MCF 10A (cell line): ENCODE results near the gene CLDN9. TPM values are rescaled to one million over a fixed set of nuclear protein-coding genes. Genes with fewer than 3 reads are reported as not detected.

ENCODE experiments used
- BruUV-seq: library from RNA; stranded (reverse); fragments of 400-500 nt; replicated peaks from 2 replicates; lab custom pipeline; 2021; lab: Mats Ljungman, UMichigan
- CTCF ChIA-PET: fragments of 300-600 bp; sonication (Branson Sonifier 250); formaldehyde crosslinking; extraction: SDS; loops from one replicate; lab custom pipeline; 2021; ENCODE audit warnings: antibody characterized with exemption, inconsistent platforms; lab: Yijun Ruan, JAX
- POLR2A ChIA-PET: fragments of 300-600, 350-650 bp; sonication (Branson Sonifier 250); formaldehyde crosslinking; extraction: SDS; loops from one replicate; lab custom pipeline; 2020; ENCODE audit warnings: antibody characterized with exemption, inconsistent platforms; lab: Yijun Ruan, JAX
- DNase-seq: peaks from one replicate; pipeline ENCODE4 v3.0.0-alpha.2; 2018; ENCODE audit not compliant: unreplicated experiment
- H3K27ac Mint-ChIP-seq: one replicate; pipeline ENCODE4 v1.8.0; 2022; ENCODE audit warnings: mild to moderate bottlenecking, low read depth, mixed read lengths; ENCODE audit not compliant: unreplicated experiment
- H3K27me3 Mint-ChIP-seq: one replicate; pipeline ENCODE4 v1.8.0; 2022; ENCODE audit warnings: mixed read lengths; ENCODE audit not compliant: insufficient read depth, unreplicated experiment
- H3K36me3 Mint-ChIP-seq: one replicate; pipeline ENCODE4 v1.8.0; 2022; ENCODE audit warnings: mild to moderate bottlenecking, moderate library complexity, mixed read lengths; ENCODE audit not compliant: insufficient read depth, unreplicated experiment
- H3K4me1 Mint-ChIP-seq: one replicate; pipeline ENCODE4 v1.8.0; 2022; ENCODE audit warnings: mixed read lengths; ENCODE audit not compliant: insufficient read depth, unreplicated experiment
- H3K4me3 Mint-ChIP-seq: one replicate; pipeline ENCODE4 v1.8.0; 2022; ENCODE audit warnings: mild to moderate bottlenecking, moderate library complexity, mixed read lengths; ENCODE audit not compliant: unreplicated experiment
- H3K9me3 Mint-ChIP-seq: one replicate; pipeline ENCODE4 v1.8.0; 2022; ENCODE audit warnings: mixed read lengths; ENCODE audit not compliant: unreplicated experiment
- intact Hi-C: fragments of 100-400 bp; cut with micrococcal nuclease; formaldehyde crosslinking; loops from 2 replicates; pipeline ENCODE4 v1.14.1; 2022
- total RNA-seq: library from RNA; stranded (reverse); gene quantifications from 2 replicates; pipeline ENCODE4 v1.2.3, GENCODE V29; 2022
- TF ChIP-seq, protein P1 (sequence below): fragments of 200-600 bp; IDR thresholded peaks from one replicate; pipeline ENCODE4 v1.8.0; 2022; ENCODE audit warnings: antibody characterized with exemption, mild to moderate bottlenecking; ENCODE audit not compliant: unreplicated experiment

Gene CLDN9
- total RNA-seq, 1 experiment from 2014 or later, result 0.44 TPM

DNA sequence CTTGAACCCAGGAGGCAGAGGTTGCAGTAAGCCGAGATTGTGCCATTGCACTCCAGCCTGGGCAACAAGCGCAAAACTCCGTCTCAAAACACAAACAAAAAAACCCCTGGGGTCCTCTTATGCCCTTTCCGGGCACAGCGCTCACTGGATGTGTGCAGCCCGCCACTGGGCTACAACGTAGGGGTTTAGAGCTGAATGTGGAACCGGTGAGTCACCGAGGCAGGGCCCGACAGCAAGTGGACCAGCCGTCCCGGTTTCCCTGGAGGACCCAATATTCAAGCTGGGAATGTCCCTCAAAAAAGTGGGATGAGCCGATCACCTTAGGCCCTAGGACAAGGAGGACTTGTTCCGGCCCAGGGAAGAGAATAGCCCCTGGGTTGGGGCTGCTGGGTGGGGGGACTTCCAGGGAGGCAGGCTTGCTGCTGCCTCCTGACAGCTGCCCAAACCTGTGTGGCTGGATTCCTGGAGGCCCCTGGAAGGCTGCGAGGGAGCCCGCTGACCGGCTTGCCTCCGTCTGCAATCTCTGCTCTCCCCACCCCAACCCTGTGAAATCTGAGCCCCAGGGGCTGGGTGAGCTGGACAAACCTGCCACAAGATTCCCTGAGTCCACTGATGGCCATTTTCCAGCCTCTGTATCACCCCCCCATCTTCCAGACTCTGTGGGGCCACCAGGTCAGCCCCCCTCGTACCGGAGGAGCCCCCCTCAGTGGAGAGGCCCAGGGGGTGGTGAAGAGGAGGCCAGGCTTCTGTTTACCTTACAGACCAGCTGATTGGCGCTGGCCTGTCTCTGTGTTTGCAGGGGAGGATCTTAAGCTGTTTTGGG is 2.9 kb upstream of the CLDN9 start:
- Mint-ChIP-seq H3K9me3 (no peaks in the 10 kb centered on the region), H3K4me1 (no peaks in the 10 kb centered on the region)

DNA sequence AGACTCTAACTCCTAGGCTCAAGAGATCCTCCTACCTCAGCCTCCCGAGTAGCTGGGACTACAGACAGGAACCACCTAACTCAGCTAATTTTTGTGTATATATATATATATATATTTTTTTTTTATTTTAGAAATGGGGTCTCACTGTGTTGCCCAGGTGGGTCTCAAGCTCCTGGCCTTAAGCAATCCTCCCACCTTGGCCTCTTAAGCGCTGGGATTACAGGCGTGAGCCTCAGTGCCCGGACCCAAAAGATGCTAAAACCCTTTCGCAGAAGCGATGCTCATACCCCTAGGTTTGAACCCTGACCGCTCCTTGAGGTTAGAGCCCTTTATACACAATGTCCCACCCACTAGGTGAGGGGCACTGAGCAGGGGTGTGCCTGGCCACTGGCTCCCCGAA is 2.2 kb upstream of the CLDN9 start:
- no peak overlapping the region for H3K27ac Mint-ChIP-seq
- no peak overlapping the region for H3K4me3 Mint-ChIP-seq
- H3K4me1 Mint-ChIP-seq, result no peaks in the 10 kb centered on the region
- TF ChIP-seq, protein P1, sequence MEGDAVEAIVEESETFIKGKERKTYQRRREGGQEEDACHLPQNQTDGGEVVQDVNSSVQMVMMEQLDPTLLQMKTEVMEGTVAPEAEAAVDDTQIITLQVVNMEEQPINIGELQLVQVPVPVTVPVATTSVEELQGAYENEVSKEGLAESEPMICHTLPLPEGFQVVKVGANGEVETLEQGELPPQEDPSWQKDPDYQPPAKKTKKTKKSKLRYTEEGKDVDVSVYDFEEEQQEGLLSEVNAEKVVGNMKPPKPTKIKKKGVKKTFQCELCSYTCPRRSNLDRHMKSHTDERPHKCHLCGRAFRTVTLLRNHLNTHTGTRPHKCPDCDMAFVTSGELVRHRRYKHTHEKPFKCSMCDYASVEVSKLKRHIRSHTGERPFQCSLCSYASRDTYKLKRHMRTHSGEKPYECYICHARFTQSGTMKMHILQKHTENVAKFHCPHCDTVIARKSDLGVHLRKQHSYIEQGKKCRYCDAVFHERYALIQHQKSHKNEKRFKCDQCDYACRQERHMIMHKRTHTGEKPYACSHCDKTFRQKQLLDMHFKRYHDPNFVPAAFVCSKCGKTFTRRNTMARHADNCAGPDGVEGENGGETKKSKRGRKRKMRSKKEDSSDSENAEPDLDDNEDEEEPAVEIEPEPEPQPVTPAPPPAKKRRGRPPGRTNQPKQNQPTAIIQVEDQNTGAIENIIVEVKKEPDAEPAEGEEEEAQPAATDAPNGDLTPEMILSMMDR, result no peak
- no TSS peak for BruUV-seq
- DNase-seq, result no peak
- ChIA-PET POLR2A (no interaction called here), CTCF (interaction anchor here (1.7 kb wide), 1 partner anchor 17 kb away, joined by 10 read pairs; no protein-coding TSS in a partner anchor)
- H3K27me3 Mint-ChIP-seq, result no peaks in the 10 kb centered on the region
- intact Hi-C loops, result no loop called here
- no peaks in the 10 kb centered on the region for H3K36me3 Mint-ChIP-seq
- no peaks in the 10 kb centered on the region for H3K9me3 Mint-ChIP-seq

More for the DNA sequence above, 2.9 kb upstream of the CLDN9 start:
- no peaks in the 10 kb centered on the region for H3K27me3 Mint-ChIP-seq
- POLR2A ChIA-PET, result no interaction called here
- CTCF ChIA-PET, result interaction anchor here (0.6 to 1.7 kb wide), 4 partner anchors 11 to 245 kb away, joined by 3 to 10 read pairs (median 4); partner anchors contain the start of gene TNFRSF12A
- H3K36me3 Mint-ChIP-seq, result no peaks in the 10 kb centered on the region
- intact Hi-C loops, result no loop called here
- H3K27ac Mint-ChIP-seq, result no peak overlapping the region
- H3K4me3 Mint-ChIP-seq, result no peak overlapping the region
- DNase-seq, result no peak
- no TSS peak for BruUV-seq
- TF ChIP-seq, protein P1, result no peak

DNA sequence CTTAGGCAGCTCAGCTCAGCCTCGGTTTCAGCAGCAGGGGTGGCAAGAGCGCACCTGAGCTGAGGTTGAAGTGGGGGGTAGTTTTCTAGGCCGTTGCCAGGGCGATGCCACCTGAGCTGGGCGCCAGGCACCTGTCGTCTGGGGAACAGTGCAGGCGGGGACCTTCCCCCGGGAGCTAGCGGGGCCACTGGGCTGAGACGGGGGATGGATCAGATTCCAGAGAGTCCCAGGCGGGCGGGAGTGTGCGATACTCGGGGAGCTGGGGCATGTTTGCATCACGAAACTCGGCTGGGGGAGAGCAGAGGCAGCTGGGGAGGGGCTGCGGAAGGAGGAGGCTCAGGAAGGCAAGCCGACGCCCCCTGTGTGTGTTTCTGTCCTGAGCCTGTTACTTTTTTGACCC is 477 bp upstream of the CLDN9 start:
- Mint-ChIP-seq H3K27ac (no peak overlapping the region), H3K4me1 (no peaks in the 10 kb centered on the region), H3K36me3 (no peaks in the 10 kb centered on the region), H3K4me3 (no peak overlapping the region), H3K27me3 (no peaks in the 10 kb centered on the region), H3K9me3 (no peaks in the 10 kb centered on the region)
- no TSS peak for BruUV-seq
- ChIA-PET POLR2A (no interaction called here), CTCF (interaction anchor here (0.6 to 1.4 kb wide), 4 partner anchors 15 to 28 kb away, joined by 3 to 5 read pairs (median 4); no protein-coding TSS in a partner anchor)
- intact Hi-C loops, result no loop called here
- TF ChIP-seq, protein P1, result no peak
- no peak for DNase-seq

DNA sequence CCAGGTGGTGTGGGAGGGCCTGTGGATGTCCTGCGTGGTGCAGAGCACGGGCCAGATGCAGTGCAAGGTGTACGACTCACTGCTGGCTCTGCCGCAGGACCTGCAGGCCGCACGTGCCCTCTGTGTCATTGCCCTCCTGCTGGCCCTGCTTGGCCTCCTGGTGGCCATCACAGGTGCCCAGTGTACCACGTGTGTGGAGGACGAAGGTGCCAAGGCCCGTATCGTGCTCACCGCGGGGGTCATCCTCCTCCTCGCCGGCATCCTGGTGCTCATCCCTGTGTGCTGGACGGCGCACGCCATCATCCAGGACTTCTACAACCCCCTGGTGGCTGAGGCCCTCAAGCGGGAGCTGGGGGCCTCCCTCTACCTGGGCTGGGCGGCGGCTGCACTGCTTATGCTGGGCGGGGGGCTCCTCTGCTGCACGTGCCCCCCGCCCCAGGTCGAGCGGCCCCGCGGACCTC is 798 bp downstream of the CLDN9 start:
- Mint-ChIP-seq H3K9me3 (no peaks in the 10 kb centered on the region), H3K36me3 (no peaks in the 10 kb centered on the region), H3K4me3 (no peak overlapping the region), H3K27me3 (no peaks in the 10 kb centered on the region), H3K4me1 (no peaks in the 10 kb centered on the region), H3K27ac (no peak overlapping the region)
- BruUV-seq, result no TSS peak
- TF ChIP-seq, protein P1, result no peak
- DNase-seq, result no peak
- intact Hi-C loops, result no loop called here
- ChIA-PET CTCF (interaction anchor here (0.7 kb wide), 1 partner anchor 92 kb away, joined by 3 read pairs; no protein-coding TSS in a partner anchor), POLR2A (interaction anchor here (0.5 to 0.6 kb wide), 2 partner anchors 33 to 255 kb away, joined by 3 read pairs; no protein-coding TSS in a partner anchor)
